Umbilical cord (tissue), 2 donors: ENCODE data around the gene RNPS1. TPM values are rescaled to one million over a fixed set of nuclear protein-coding genes. Genes with fewer than 3 reads are reported as not detected.
"Not testable (repeated sequence)": the region's sequence is repeated elsewhere in the genome, so short reads cannot be mapped to it uniquely, and the experiment has no call there.

ENCODE experiments used
- DNase-seq: peaks from one replicate; pipeline ENCODE4 v3.0.0-alpha.2; 2015; ENCODE audit warnings: low spot score
- total RNA-seq: library from RNA; depleted of rRNA; stranded (reverse); fragments of >200 nt; gene quantifications from one replicate; pipeline ENCODE4 v1.2.3, GENCODE V29; 2014; ENCODE audit warnings: low replicate concordance; ENCODE audit not compliant: insufficient read depth

RNPS1 gene
- total RNA-seq, 1 donor from 2014 or later = 51.3 TPM

GRCh38 chr16:2257726-2258125, 10.2 kb downstream of the RNPS1 start:
- DNase-seq = no peak

GRCh38 chr16:2256531-2257140, 11.3 kb downstream of the RNPS1 start:
- DNase-seq = no peak

GRCh38 chr16:2253293-2253692, 14.6 kb downstream of the RNPS1 start:
- no peak for DNase-seq

- DNase-seq = no peak
Measured at GRCh38 chr16:2252806-2253148, 15.1 kb downstream of the RNPS1 start.

- peak; percentile 97 for DNase-seq
Measured at GRCh38 chr16:2251296-2252111, 16.4 kb downstream of the RNPS1 start, which contains the start of gene ECI1. Gene ECI1, minus strand, starts transcription at chr16:2251587. Its CDS starts 21 bp downstream, at chr16:2251566.

GRCh38 chr16:2250652-2251295, 17.2 kb downstream of the RNPS1 start:
- peak; percentile 13 for DNase-seq

GRCh38 chr16:2246301-2246885, 21.5 kb downstream of the RNPS1 start:
- DNase-seq = no peak

- DNase-seq = no peak
Measured at GRCh38 chr16:2244926-2245795, 22.8 kb downstream of the RNPS1 start.

GRCh38 chr16:2244301-2244700, 23.6 kb downstream of the RNPS1 start:
- DNase-seq = no peak

GRCh38 chr16:2243781-2244180, 24.1 kb downstream of the RNPS1 start:
- DNase-seq = no peak

- DNase-seq = no peak
Measured at GRCh38 chr16:2243031-2243528, 24.8 kb downstream of the RNPS1 start.

GRCh38 chr16:2242598-2242997, 25.3 kb downstream of the RNPS1 start:
- no peak for DNase-seq

GRCh38 chr16:2240331-2240730, 27.6 kb downstream of the RNPS1 start:
- DNase-seq = not testable (repeated sequence)

GRCh38 chr16:2238838-2239675, 28.9 kb downstream of the RNPS1 start:
- no peak for DNase-seq

GRCh38 chr16:2238150-2238837, 29.6 kb downstream of the RNPS1 start:
- no peak for DNase-seq

- no peak for DNase-seq
Measured at GRCh38 chr16:2237493-2238149, 30.3 kb downstream of the RNPS1 start.

- DNase-seq = no peak
Measured at GRCh38 chr16:2237102-2237482, 30.8 kb downstream of the RNPS1 start.

- no peak for DNase-seq
Measured at GRCh38 chr16:2236337-2237101, 31.4 kb downstream of the RNPS1 start, which contains the start of gene DNASE1L2. Gene DNASE1L2, plus strand, starts transcription at chr16:2236444. Its CDS starts 373 bp downstream, at chr16:2236817.
